AG09319 (cell line): ENCODE results near the gene FRY.

Source experiments
- DNase-seq: peaks from one replicate; pipeline ENCODE4 v3.0.0-alpha.2; 2010; ENCODE audit warnings: low read depth; ENCODE audit errors: extremely low read depth
- CTCF ChIP-seq: IDR thresholded peaks from 2 replicates; pipeline ENCODE4 v1.5.1; 2011; ENCODE audit warnings: low read depth, mild to moderate bottlenecking, inconsistent platforms, low read length, moderate library complexity

The FRY gene

GRCh38 chr13:32175943-32176342 lies 144.4 kb downstream of the FRY start:
- no peak for DNase-seq
- no peak for TF ChIP-seq CTCF

GRCh38 chr13:32176696-32177095 lies 145.1 kb downstream of the FRY start:
- no peak for TF ChIP-seq CTCF
- no peak for DNase-seq

- no peak for DNase-seq
These were observed 147.2 kb downstream of the FRY start for GRCh38 chr13:32178763-32179162.

GRCh38 chr13:32179708-32180107 lies 148.1 kb downstream of the FRY start:
- no peak for DNase-seq
- no peak for TF ChIP-seq CTCF

More at GRCh38 chr13:32178763-32179162, 147.2 kb downstream of the FRY start:
- TF ChIP-seq CTCF = no peak

- no peak for DNase-seq
- TF ChIP-seq CTCF = no peak
These were observed 156.1 kb downstream of the FRY start for GRCh38 chr13:32187651-32188050.

- no peak for TF ChIP-seq CTCF
- DNase-seq = no peak
These were observed 160.0 kb downstream of the FRY start for GRCh38 chr13:32191452-32191998.

- DNase-seq = no peak
- no peak for TF ChIP-seq CTCF
These were observed 164.1 kb downstream of the FRY start for GRCh38 chr13:32195713-32196112.
